Caco-2 (cell line): ENCODE data around the gene CPED1. TPM values are rescaled to one million over a fixed set of nuclear protein-coding genes. Genes with fewer than 3 reads are reported as not detected.

ENCODE experiments used
- BruUV-seq: library from RNA; stranded (reverse); fragments of 400-500 nt; replicated peaks from 2 replicates; lab custom pipeline; 2021; lab: Mats Ljungman, UMichigan
- CTCF ChIA-PET: fragments of 300-600 bp; sonication (Branson Sonifier 250); formaldehyde crosslinking; loops from one replicate; lab custom pipeline; 2022; ENCODE audit warnings: antibody characterized with exemption; lab: Charles Lee
- POLR2A ChIA-PET: fragments of 300-600 bp; sonication (Branson Sonifier 250); formaldehyde crosslinking; loops from one replicate; lab custom pipeline; 2022; ENCODE audit warnings: antibody characterized with exemption; lab: Charles Lee
- DNase-seq, 2 experiments: peaks; one replicate each; pipeline versions ENCODE4 v3.0.0 to v3.0.0-alpha.2; 2020 to 2022
- H3K27me3 ChIP-seq: replicated peaks from 2 replicates; pipeline ENCODE4 v1.6.0; 2011; ENCODE audit warnings: low read length; ENCODE audit not compliant: control insufficient read depth, insufficient read depth
- H3K36me3 ChIP-seq: 2 replicates; pipeline ENCODE4 v1.5.1; 2011; ENCODE audit warnings: low read length; ENCODE audit not compliant: control insufficient read depth, insufficient read depth
- H3K4me1 ChIP-seq: fragments of 250-450 bp; sonication (Bioruptor Pico); 2 replicates; pipeline ENCODE4 v1.5.1; 2020; ENCODE audit warnings: mild to moderate bottlenecking
- H3K4me3 ChIP-seq: 2 replicates; pipeline ENCODE4 v1.5.1; 2011; ENCODE audit warnings: low read depth, mild to moderate bottlenecking, control low read depth, low read length
- H3K9me3 ChIP-seq: fragments of 250-450 bp; sonication (Bioruptor Pico); 2 replicates; pipeline ENCODE4 v1.5.1; 2020; ENCODE audit warnings: mild to moderate bottlenecking, moderate library complexity
- H3K27ac Mint-ChIP-seq: one replicate; pipeline ENCODE4 v1.8.0; 2022; ENCODE audit warnings: mixed read lengths; ENCODE audit not compliant: unreplicated experiment
- H3K27me3 Mint-ChIP-seq: one replicate; pipeline ENCODE4 v1.8.0; 2022; ENCODE audit warnings: mixed read lengths; ENCODE audit not compliant: insufficient read depth, unreplicated experiment
- H3K36me3 Mint-ChIP-seq: one replicate; pipeline ENCODE4 v1.8.0; 2022; ENCODE audit warnings: mild to moderate bottlenecking, mixed read lengths; ENCODE audit not compliant: insufficient read depth, unreplicated experiment
- H3K4me1 Mint-ChIP-seq: one replicate; pipeline ENCODE4 v1.8.0; 2022; ENCODE audit warnings: low read depth, mixed read lengths; ENCODE audit not compliant: unreplicated experiment
- H3K4me3 Mint-ChIP-seq: one replicate; pipeline ENCODE4 v1.8.0; 2022; ENCODE audit warnings: mild to moderate bottlenecking, moderate library complexity, mixed read lengths; ENCODE audit not compliant: unreplicated experiment
- H3K9me3 Mint-ChIP-seq: one replicate; pipeline ENCODE4 v1.8.0; 2022; ENCODE audit warnings: mixed read lengths; ENCODE audit not compliant: unreplicated experiment
- intact Hi-C: fragments of 100-400 bp; cut with micrococcal nuclease; formaldehyde crosslinking; loops from one replicate; pipeline ENCODE4 v1.10.0; 2022; ENCODE audit not compliant: unreplicated experiment
- total RNA-seq: library from RNA; stranded (reverse); gene quantifications from 2 replicates; pipeline ENCODE4 v1.2.3, GENCODE V29; 2022
- TF ChIP-seq, protein P1 (sequence below), 2 experiments: fragments of 200-600 bp in 1 of 2; IDR thresholded peaks; 1 replicate in 1 of 2; 2 replicates in 1 of 2; pipeline versions ENCODE4 v1.5.1 to v1.8.0; 2011 to 2022; ENCODE audit warnings: antibody characterized with exemption in 1 of 2, control low read depth in 1 of 2, inconsistent platforms in 1 of 2, low read depth in 1 of 2, low read length in 1 of 2, mild to moderate bottlenecking in 1 of 2, moderate library complexity in 1 of 2; ENCODE audit not compliant: insufficient read depth in 1 of 2, severe bottlenecking in 1 of 2, unreplicated experiment in 1 of 2

The CPED1 gene
- total RNA-seq, 1 experiment from 2014 or later, result 0.23 TPM

DNA sequence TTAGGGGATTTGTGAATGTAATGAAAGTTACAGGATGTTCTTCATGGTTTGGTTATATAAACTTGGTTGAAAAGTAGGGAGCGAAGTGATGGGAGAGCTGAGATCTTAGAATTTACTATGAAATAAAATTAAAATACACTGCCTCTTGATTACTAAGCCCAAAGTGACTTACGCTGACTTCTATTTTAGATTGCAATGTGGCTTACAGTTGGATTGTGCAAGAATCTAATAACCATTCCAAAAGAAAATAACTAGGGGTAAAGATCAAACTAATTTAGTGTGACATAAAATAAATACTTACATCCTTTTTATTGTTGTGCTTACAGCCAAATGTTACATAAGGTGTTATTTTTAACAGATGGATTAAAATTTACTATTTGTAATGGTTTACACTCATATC lies 355.6 kb downstream of the CPED1 start:
- H3K36me3 ChIP-seq, result no peaks in the 10 kb centered on the region
- no TSS peak for BruUV-seq
- H3K4me1 ChIP-seq, result no peaks in the 10 kb centered on the region
- POLR2A ChIA-PET, result no interaction called here
- Mint-ChIP-seq H3K27me3 (no peaks in the 10 kb centered on the region), H3K27ac (no peak overlapping the region), H3K36me3 (peaks cover 7% of the 10 kb centered on the region), H3K4me1 (no peaks in the 10 kb centered on the region), H3K9me3 (no peaks in the 10 kb centered on the region), H3K4me3 (no peak overlapping the region)
- no peak overlapping the region for H3K4me3 ChIP-seq
- intact Hi-C loops, result no loop called here
- no peaks in the 10 kb centered on the region for H3K9me3 ChIP-seq
- TF ChIP-seq, protein P1, sequence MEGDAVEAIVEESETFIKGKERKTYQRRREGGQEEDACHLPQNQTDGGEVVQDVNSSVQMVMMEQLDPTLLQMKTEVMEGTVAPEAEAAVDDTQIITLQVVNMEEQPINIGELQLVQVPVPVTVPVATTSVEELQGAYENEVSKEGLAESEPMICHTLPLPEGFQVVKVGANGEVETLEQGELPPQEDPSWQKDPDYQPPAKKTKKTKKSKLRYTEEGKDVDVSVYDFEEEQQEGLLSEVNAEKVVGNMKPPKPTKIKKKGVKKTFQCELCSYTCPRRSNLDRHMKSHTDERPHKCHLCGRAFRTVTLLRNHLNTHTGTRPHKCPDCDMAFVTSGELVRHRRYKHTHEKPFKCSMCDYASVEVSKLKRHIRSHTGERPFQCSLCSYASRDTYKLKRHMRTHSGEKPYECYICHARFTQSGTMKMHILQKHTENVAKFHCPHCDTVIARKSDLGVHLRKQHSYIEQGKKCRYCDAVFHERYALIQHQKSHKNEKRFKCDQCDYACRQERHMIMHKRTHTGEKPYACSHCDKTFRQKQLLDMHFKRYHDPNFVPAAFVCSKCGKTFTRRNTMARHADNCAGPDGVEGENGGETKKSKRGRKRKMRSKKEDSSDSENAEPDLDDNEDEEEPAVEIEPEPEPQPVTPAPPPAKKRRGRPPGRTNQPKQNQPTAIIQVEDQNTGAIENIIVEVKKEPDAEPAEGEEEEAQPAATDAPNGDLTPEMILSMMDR (IDR thresholded peaks at IDR 0.05; ENCODE audit: insufficient read depth in 1 of 2, low read depth in 1 of 2, low read length in 1 of 2, severe bottlenecking in 1 of 2, unreplicated experiment in 1 of 2), result no peak
- CTCF ChIA-PET, result no interaction called here
- no peaks in the 10 kb centered on the region for H3K27me3 ChIP-seq
- no peak for DNase-seq

DNA sequence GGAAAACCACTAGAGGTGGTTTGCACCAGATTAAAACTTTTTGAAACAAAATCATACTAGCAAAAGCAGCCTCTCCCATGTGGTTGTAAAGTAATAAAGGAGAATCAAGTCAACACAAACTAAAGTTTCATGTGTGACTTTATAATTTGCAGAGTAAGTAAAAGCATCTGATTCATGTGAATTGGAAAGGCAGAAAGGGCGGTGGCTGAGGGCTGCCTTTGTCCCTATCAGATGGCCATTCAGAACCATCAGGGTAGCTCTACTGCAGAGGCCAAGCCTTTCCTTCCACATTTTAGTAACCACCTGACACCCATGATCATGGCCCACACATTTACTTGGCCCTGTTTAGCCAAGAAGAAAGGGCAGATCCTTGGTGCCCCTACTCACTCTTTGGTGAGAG lies 356.0 kb downstream of the CPED1 start:
- TF ChIP-seq, protein P1 (IDR thresholded peaks at IDR 0.05; ENCODE audit: insufficient read depth in 1 of 2, low read depth in 1 of 2, low read length in 1 of 2, severe bottlenecking in 1 of 2, unreplicated experiment in 1 of 2), result no peak
- H3K4me1 Mint-ChIP-seq, result no peaks in the 10 kb centered on the region
- intact Hi-C loops, result no loop called here
- no peak overlapping the region for H3K27ac Mint-ChIP-seq
- no peak overlapping the region for H3K4me3 Mint-ChIP-seq
- H3K9me3 Mint-ChIP-seq, result no peaks in the 10 kb centered on the region
- Histone ChIP-seq H3K27me3 (no peaks in the 10 kb centered on the region), H3K4me3 (no peak overlapping the region), H3K36me3 (no peaks in the 10 kb centered on the region), H3K9me3 (no peaks in the 10 kb centered on the region), H3K4me1 (no peaks in the 10 kb centered on the region)
- peaks cover 7% of the 10 kb centered on the region for H3K36me3 Mint-ChIP-seq
- POLR2A ChIA-PET, result no interaction called here
- no peak for DNase-seq
- BruUV-seq, result no TSS peak
- CTCF ChIA-PET, result no interaction called here
- no peaks in the 10 kb centered on the region for H3K27me3 Mint-ChIP-seq

Other genes starting within 250 kb of the CPED1 start
- 2.9 and 4.1 TPM in 2 replicates for gene TSPAN12, start 130.6 kb upstream of the CPED1 start, total RNA-seq
- 13.7 and 14.6 TPM in 2 replicates for gene ING3, start 37.9 kb upstream of the CPED1 start, total RNA-seq